Liver (tissue), 9 donors: ENCODE measurements around the gene CGB2. TPM values are rescaled to one million over a fixed set of nuclear protein-coding genes. Genes with fewer than 3 reads are reported as not detected.

Source experiments
- DNase-seq: peaks from one replicate; pipeline ENCODE4 v3.0.0-alpha.2; 2017; ENCODE audit warnings: low spot score
- H3K27ac ChIP-seq, 2 donors: one replicate each; pipeline ENCODE4 v1.7.0; 2013; ENCODE audit warnings: inconsistent platforms in 2 of 2, low read length in 2 of 2, control low read depth in 1 of 2, low read depth in 1 of 2, mild to moderate bottlenecking in 1 of 2
- H3K27me3 ChIP-seq, 4 donors: one replicate each; pipeline versions ENCODE4 v1.6.1 to v1.7.0; 2013; ENCODE audit warnings: low read length in 3 of 4, inconsistent platforms in 1 of 4, mild to moderate bottlenecking in 1 of 4, moderate library complexity in 1 of 4; ENCODE audit not compliant: control insufficient read depth in 4 of 4, insufficient read depth in 4 of 4
- H3K36me3 ChIP-seq, 4 donors: one replicate each; pipeline versions ENCODE4 v1.6.1 to v1.7.0; 2013; ENCODE audit warnings: low read length in 3 of 4, mild to moderate bottlenecking in 3 of 4, low read depth in 1 of 4, moderate library complexity in 1 of 4; ENCODE audit not compliant: control insufficient read depth in 4 of 4, insufficient read depth in 3 of 4
- H3K4me1 ChIP-seq, 4 donors: one replicate each; pipeline versions ENCODE4 v1.6.1 to v1.7.0; 2013; ENCODE audit warnings: low read length in 3 of 4, mild to moderate bottlenecking in 3 of 4, moderate library complexity in 1 of 4; ENCODE audit not compliant: control insufficient read depth in 4 of 4, insufficient read depth in 4 of 4
- H3K4me3 ChIP-seq, 3 donors: one replicate each; pipeline versions ENCODE4 v1.6.1 to v1.7.0; 2013; ENCODE audit warnings: low read length in 3 of 3, control low read depth in 1 of 3, low read depth in 1 of 3, mild to moderate bottlenecking in 1 of 3
- H3K9ac ChIP-seq, 2 donors: one replicate each; pipeline ENCODE4 v1.7.0; 2013; ENCODE audit warnings: low read length in 2 of 2, mild to moderate bottlenecking in 2 of 2, moderate library complexity in 2 of 2, control low read depth in 1 of 2, low read depth in 1 of 2
- H3K9me3 ChIP-seq, 4 donors: one replicate each; pipeline versions ENCODE4 v1.6.1 to v1.7.0; 2013; ENCODE audit warnings: low read length in 3 of 4; ENCODE audit not compliant: control insufficient read depth in 4 of 4
- EGR1 ChIP-seq, 2 donors: IDR thresholded peaks; 2 replicates each; pipeline ENCODE4 v1.6.1; 2016 to 2018; ENCODE audit warnings: antibody characterized with exemption in 2 of 2, low read depth in 2 of 2
- FOXA1 ChIP-seq: IDR thresholded peaks from 2 replicates; pipeline ENCODE4 v1.6.1; 2016; ENCODE audit warnings: antibody characterized with exemption
- FOXA2 ChIP-seq: IDR thresholded peaks from 2 replicates; pipeline ENCODE4 v1.6.1; 2016; ENCODE audit warnings: antibody characterized with exemption
- GABPA ChIP-seq, 2 donors: IDR thresholded peaks in 1 of 2; conservative IDR thresholded peaks in 1 of 2; 2 replicates each; pipeline ENCODE4 v1.6.1; 2016; ENCODE audit warnings: antibody characterized with exemption in 2 of 2, mild to moderate bottlenecking in 1 of 2, moderate library complexity in 1 of 2
- HNF4A ChIP-seq, 2 donors: conservative IDR thresholded peaks; 2 replicates each; pipeline ENCODE4 v1.6.1; 2016; ENCODE audit warnings: antibody characterized with exemption in 2 of 2, mild to moderate bottlenecking in 2 of 2
- HNF4G ChIP-seq: IDR thresholded peaks from 2 replicates; pipeline ENCODE4 v1.6.1; 2016; ENCODE audit warnings: antibody characterized with exemption
- JUND ChIP-seq, 2 donors: IDR thresholded peaks; 2 replicates each; pipeline ENCODE4 v1.6.1; 2016; ENCODE audit warnings: antibody characterized with exemption in 2 of 2
- NR2F2 ChIP-seq: IDR thresholded peaks from 2 replicates; pipeline ENCODE4 v1.6.1; 2016; ENCODE audit warnings: antibody characterized with exemption
- RAD21 ChIP-seq, 2 donors: IDR thresholded peaks; 2 replicates each; pipeline ENCODE4 v1.6.1; 2016; ENCODE audit warnings: antibody characterized with exemption in 2 of 2, mild to moderate bottlenecking in 2 of 2
- REST ChIP-seq: IDR thresholded peaks from 2 replicates; pipeline ENCODE4 v1.6.1; 2016; ENCODE audit warnings: antibody characterized with exemption, mild to moderate bottlenecking
- RXRA ChIP-seq, 2 donors: IDR thresholded peaks; 2 replicates each; pipeline ENCODE4 v1.6.1; 2017 to 2018; ENCODE audit warnings: antibody characterized with exemption in 2 of 2, mild to moderate bottlenecking in 1 of 2
- TAF1 ChIP-seq: conservative IDR thresholded peaks from 2 replicates; pipeline ENCODE4 v1.6.1; 2016; ENCODE audit warnings: antibody characterized with exemption, mild to moderate bottlenecking
- YY1 ChIP-seq: IDR thresholded peaks from 2 replicates; pipeline ENCODE4 v1.6.1; 2016; ENCODE audit warnings: antibody characterized with exemption, mild to moderate bottlenecking
- WGBS: extraction: QIAGEN DNeasy Blood & Tissue Kit; methylation state at CpG from one replicate; pipeline ENCODE4 v1.1.7; 2013; 5-methylcytosine and 5-hydroxymethylcytosine counted together
- polyA plus RNA-seq, 2 donors: library from polyadenylated mRNA; stranded (reverse) in 1 of 2; unstranded in 1 of 2; fragments of 200-250 nt in 1 of 2; fragments of >200 nt in 1 of 2; fragmentation: Nextera tagmentation in 1 of 2; extraction: Ambion mirVana in 1 of 2; gene quantifications; one replicate each; pipeline versions ENCODE4 v1.2.1 to v1.2.3, GENCODE V29; 2013 to 2015
- total RNA-seq, 2 donors: library from RNA; depleted of rRNA; stranded (reverse); fragments of >200 nt; gene quantifications; one replicate each; pipeline ENCODE4 v1.2.3, GENCODE V29; 2014
- TF ChIP-seq, protein P1 (sequence below): IDR thresholded peaks from 2 replicates; pipeline ENCODE4 v1.6.1; 2016; ENCODE audit warnings: antibody characterized with exemption
- TF ChIP-seq, protein P2 (sequence below): IDR thresholded peaks from 2 replicates; pipeline ENCODE4 v1.6.1; 2016; ENCODE audit warnings: antibody characterized with exemption
- TF ChIP-seq, protein P3 (sequence below): fragments of 150-350 bp; IDR thresholded peaks from 2 replicates; pipeline ENCODE4 v1.5.1; 2017; ENCODE audit warnings: improper control_type of control experiment, low read depth, low read length; ENCODE audit not compliant: missing input control
- donor health status: healthy.
- donor health status: healthy.
- donor health status: healthy.
- donor health status: healthy.
- donor health status: healthy.

Gene CGB2
- total and polyA plus RNA-seq, 4 donors: not detected

DNA sequence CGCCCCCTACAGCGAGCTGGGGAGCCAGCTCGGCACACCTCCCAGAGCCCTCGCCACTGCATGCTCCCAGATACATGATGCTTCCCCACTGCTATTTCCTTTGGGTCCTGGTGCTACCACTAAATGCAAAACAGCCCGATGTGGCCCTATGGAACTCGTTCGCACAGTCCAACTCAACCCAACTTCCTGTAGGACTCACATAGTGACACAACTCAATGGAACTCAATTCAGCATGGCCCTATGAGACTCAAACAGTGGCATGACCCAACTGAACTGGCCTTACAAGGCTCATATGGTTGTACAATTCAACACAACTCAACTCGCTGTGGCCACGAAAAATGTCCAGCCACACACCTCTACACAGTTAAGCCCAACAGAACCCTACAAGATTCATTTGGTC, 37.3 kb downstream of the CGB2 start:
- TF ChIP-seq FOXA2 (no peak), EGR1 (IDR thresholded peaks at IDR 0.05; ENCODE audit: low read depth in 2 of 2) (no peak)
- Histone ChIP-seq H3K9me3 (no peaks in the 10 kb centered on the region), H3K27ac (no peak overlapping the region), H3K36me3 (no peaks in the 10 kb centered on the region), H3K4me1 (no peaks in the 10 kb centered on the region), H3K27me3 (peaks cover 3 to 8% (median 3%) of the 10 kb centered on the region in 4 donors), H3K9ac (no peak overlapping the region), H3K4me3 (no peak overlapping the region)
- no peak for DNase-seq
- WGBS: 93% methylated on average over 9 of the region's 9 CpGs

- H3K27me3 ChIP-seq: peaks cover 3 to 8% (median 3%) of the 10 kb centered on the region in 4 donors
These were observed 38.7 kb downstream of the CGB2 start for GRCh38 chr19:49070416-49070815.

GRCh38 chr19:49071860-49072547, 40.3 kb downstream of the CGB2 start:
- Histone ChIP-seq H3K27me3 (peaks cover 3 to 8% (median 3%) of the 10 kb centered on the region in 4 donors), H3K36me3 (no peaks in the 10 kb centered on the region), H3K4me1 (peaks cover 0 to 4% (median 1%) of the 10 kb centered on the region in 4 donors), H3K9ac (no peak overlapping the region), H3K9me3 (no peaks in the 10 kb centered on the region), H3K4me3 (peak overlapping the region in 1 of 3 donors; percentile 10), H3K27ac (no peak overlapping the region)
- WGBS: 11% methylated on average over 93 of the region's 93 CpGs
- DNase-seq: no peak
- TF ChIP-seq, protein P1, sequence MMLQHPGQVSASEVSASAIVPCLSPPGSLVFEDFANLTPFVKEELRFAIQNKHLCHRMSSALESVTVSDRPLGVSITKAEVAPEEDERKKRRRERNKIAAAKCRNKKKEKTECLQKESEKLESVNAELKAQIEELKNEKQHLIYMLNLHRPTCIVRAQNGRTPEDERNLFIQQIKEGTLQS: no peak
- TF ChIP-seq REST: no peak
- no peak for TF ChIP-seq HNF4A (conservative IDR thresholded peaks at IDR 0.05)
- no peak for TF ChIP-seq FOXA1
- TF ChIP-seq, protein P2, sequence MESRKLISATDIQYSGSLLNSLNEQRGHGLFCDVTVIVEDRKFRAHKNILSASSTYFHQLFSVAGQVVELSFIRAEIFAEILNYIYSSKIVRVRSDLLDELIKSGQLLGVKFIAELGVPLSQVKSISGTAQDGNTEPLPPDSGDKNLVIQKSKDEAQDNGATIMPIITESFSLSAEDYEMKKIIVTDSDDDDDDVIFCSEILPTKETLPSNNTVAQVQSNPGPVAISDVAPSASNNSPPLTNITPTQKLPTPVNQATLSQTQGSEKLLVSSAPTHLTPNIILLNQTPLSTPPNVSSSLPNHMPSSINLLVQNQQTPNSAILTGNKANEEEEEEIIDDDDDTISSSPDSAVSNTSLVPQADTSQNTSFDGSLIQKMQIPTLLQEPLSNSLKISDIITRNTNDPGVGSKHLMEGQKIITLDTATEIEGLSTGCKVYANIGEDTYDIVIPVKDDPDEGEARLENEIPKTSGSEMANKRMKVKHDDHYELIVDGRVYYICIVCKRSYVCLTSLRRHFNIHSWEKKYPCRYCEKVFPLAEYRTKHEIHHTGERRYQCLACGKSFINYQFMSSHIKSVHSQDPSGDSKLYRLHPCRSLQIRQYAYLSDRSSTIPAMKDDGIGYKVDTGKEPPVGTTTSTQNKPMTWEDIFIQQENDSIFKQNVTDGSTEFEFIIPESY: no peak
- TF ChIP-seq RXRA (IDR thresholded peaks at IDR 0.05): no peak
- no peak for TF ChIP-seq JUND (IDR thresholded peaks at IDR 0.05)
- no peak for TF ChIP-seq HNF4G

More at GRCh38 chr19:49070416-49070815, 38.7 kb downstream of the CGB2 start:
- Histone ChIP-seq H3K4me3 (no peak overlapping the region), H3K4me1 (peaks cover 0 to 4% (median 1%) of the 10 kb centered on the region in 4 donors), H3K9me3 (no peaks in the 10 kb centered on the region), H3K36me3 (no peaks in the 10 kb centered on the region), H3K27ac (no peak overlapping the region), H3K9ac (no peak overlapping the region)
- no peak for DNase-seq
- TF ChIP-seq, protein P3, sequence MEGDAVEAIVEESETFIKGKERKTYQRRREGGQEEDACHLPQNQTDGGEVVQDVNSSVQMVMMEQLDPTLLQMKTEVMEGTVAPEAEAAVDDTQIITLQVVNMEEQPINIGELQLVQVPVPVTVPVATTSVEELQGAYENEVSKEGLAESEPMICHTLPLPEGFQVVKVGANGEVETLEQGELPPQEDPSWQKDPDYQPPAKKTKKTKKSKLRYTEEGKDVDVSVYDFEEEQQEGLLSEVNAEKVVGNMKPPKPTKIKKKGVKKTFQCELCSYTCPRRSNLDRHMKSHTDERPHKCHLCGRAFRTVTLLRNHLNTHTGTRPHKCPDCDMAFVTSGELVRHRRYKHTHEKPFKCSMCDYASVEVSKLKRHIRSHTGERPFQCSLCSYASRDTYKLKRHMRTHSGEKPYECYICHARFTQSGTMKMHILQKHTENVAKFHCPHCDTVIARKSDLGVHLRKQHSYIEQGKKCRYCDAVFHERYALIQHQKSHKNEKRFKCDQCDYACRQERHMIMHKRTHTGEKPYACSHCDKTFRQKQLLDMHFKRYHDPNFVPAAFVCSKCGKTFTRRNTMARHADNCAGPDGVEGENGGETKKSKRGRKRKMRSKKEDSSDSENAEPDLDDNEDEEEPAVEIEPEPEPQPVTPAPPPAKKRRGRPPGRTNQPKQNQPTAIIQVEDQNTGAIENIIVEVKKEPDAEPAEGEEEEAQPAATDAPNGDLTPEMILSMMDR: no peak
- TF ChIP-seq, protein P1: no peak
- TF ChIP-seq RXRA (IDR thresholded peaks at IDR 0.05) (no peak), GABPA (IDR thresholded peaks at IDR 0.05 in 1 of 2, conservative IDR thresholded peaks at IDR 0.05 in 1 of 2) (no peak), NR2F2 (no peak), RAD21 (IDR thresholded peaks at IDR 0.05) (no peak), YY1 (no peak), HNF4G (no peak), FOXA2 (no peak), TAF1 (no peak)
- TF ChIP-seq, protein P2: no peak
- WGBS: 95% methylated on average over 21 of the region's 21 CpGs
